ENCODE measurements around the gene ALOX12B. TPM values are rescaled to one million over a fixed set of nuclear protein-coding genes. Genes with fewer than 3 reads are reported as not detected.

Gene ALOX12B
- total and polyA plus RNA-seq, 2 of the 13 experiments (the other 11 are each of a cell fraction or from before 2014, with no cell fraction given) = 0.13 TPM; not detected in 1

- peak; percentile 72; the same call in 1 of the 2 replicates for TF ChIP-seq TOE1 (CRISPR knock-in tag; IDR thresholded peaks at IDR 0.05)
- TF ChIP-seq HIVEP1 (CRISPR knock-in tag; IDR thresholded peaks at IDR 0.05) = peak; percentile 26; the same call in 1 of the 2 replicates
- no peak for TF ChIP-seq GATA4 (IDR thresholded peaks at IDR 0.05; ENCODE audit: borderline replicate concordance, low read depth)
- TF ChIP-seq ZFP41 (CRISPR knock-in tag; IDR thresholded peaks at IDR 0.05; ENCODE audit: borderline replicate concordance) = no peak
- no peak for TF ChIP-seq ZNF609 (CRISPR knock-in tag; IDR thresholded peaks at IDR 0.05; ENCODE audit: borderline replicate concordance)
- no peak for TF ChIP-seq ESRRA (CRISPR knock-in tag; IDR thresholded peaks at IDR 0.05; ENCODE audit: low read depth)
- TF ChIP-seq HES4 (CRISPR knock-in tag; IDR thresholded peaks at IDR 0.05; ENCODE audit: borderline replicate concordance) = no peak
- no peak for TF ChIP-seq FOXC1 (CRISPR knock-in tag; IDR thresholded peaks at IDR 0.05; ENCODE audit: borderline replicate concordance)
- TF ChIP-seq MEF2D (CRISPR knock-in tag; IDR thresholded peaks at IDR 0.05) = no peak
- TF ChIP-seq TARDBP (CRISPR knock-in tag; IDR thresholded peaks at IDR 0.05) = no peak
- 0 out of 2 replicates have a peak, but pooled peaks have one; percentile 49 for TF ChIP-seq KDM3A (CRISPR knock-in tag; IDR thresholded peaks at IDR 0.05; ENCODE audit: low read depth)
- TF ChIP-seq ZNF335 (CRISPR knock-in tag; IDR thresholded peaks at IDR 0.05) = no peak
- TF ChIP-seq ATF3 (CRISPR knock-in tag; IDR thresholded peaks at IDR 0.05) = no peak
- no peak for TF ChIP-seq ZNF121 (CRISPR knock-in tag; IDR thresholded peaks at IDR 0.05)
- no peak for TF ChIP-seq TP53 (CRISPR knock-in tag; conservative IDR thresholded peaks at IDR 0.05)
- TF ChIP-seq HOMEZ (CRISPR knock-in tag; IDR thresholded peaks at IDR 0.05; ENCODE audit: low read depth) = no peak
- TF ChIP-seq SP140L (CRISPR knock-in tag; IDR thresholded peaks at IDR 0.05; ENCODE audit: borderline replicate concordance) = 0 out of 2 replicates have a peak, but pooled peaks have one; percentile 31
- TF ChIP-seq ZNF446 (CRISPR knock-in tag; IDR thresholded peaks at IDR 0.05) = no peak
- TF ChIP-seq ZNF18 (CRISPR knock-in tag; IDR thresholded peaks at IDR 0.05; ENCODE audit: insufficient replicate concordance) = peak; percentile 64
- TF ChIP-seq KAT7 (CRISPR knock-in tag; IDR thresholded peaks at IDR 0.05; ENCODE audit: borderline replicate concordance) = no peak
Observed at GRCh38 chr17:8125154-8125946, 37.8 kb upstream of the ALOX12B start (continued).

Measured in HepG2 (cell line).